Activated naive CD8-positive, alpha-beta T cell (primary cell): ENCODE results near the gene ANAPC10.
"Not testable (repeated sequence)": the region's sequence is repeated elsewhere in the genome, so short reads cannot be mapped to it uniquely, and the experiment has no call there.

ENCODE experiments used
- H3K27ac Mint-ChIP-seq: one replicate; pipeline ENCODE4 v1.8.0; 2021; ENCODE audit warnings: mixed read lengths
- H3K27me3 Mint-ChIP-seq: one replicate; pipeline ENCODE4 v1.8.0; 2021; ENCODE audit warnings: mixed read lengths
- H3K36me3 Mint-ChIP-seq: one replicate; pipeline ENCODE4 v1.8.0; 2021; ENCODE audit warnings: mixed read lengths
- H3K4me1 Mint-ChIP-seq: one replicate; pipeline ENCODE4 v1.8.0; 2021; ENCODE audit warnings: low read depth, mixed read lengths
- H3K4me3 Mint-ChIP-seq: one replicate; pipeline ENCODE4 v1.8.0; 2021; ENCODE audit warnings: mild to moderate bottlenecking, mixed read lengths
- H3K9me3 Mint-ChIP-seq: one replicate; pipeline ENCODE4 v1.8.0; 2021; ENCODE audit warnings: low read depth, mixed read lengths

ANAPC10 gene

GRCh38 chr4:145048817-145049216 lies 49.2 kb downstream of the ANAPC10 start:
- Mint-ChIP-seq H3K27ac (no peak overlapping the region), H3K4me1 (peaks cover 9% of the 10 kb centered on the region), H3K9me3 (no peaks in the 10 kb centered on the region), H3K27me3 (no peaks in the 10 kb centered on the region), H3K36me3 (peaks cover 14% of the 10 kb centered on the region), H3K4me3 (no peak overlapping the region)

GRCh38 chr4:145047151-145047550 lies 50.8 kb downstream of the ANAPC10 start:
- no peaks in the 10 kb centered on the region for H3K9me3 Mint-ChIP-seq
- H3K4me3 Mint-ChIP-seq = no peak overlapping the region
- H3K27ac Mint-ChIP-seq = no peak overlapping the region

GRCh38 chr4:145045180-145045579 lies 52.8 kb downstream of the ANAPC10 start:
- Mint-ChIP-seq H3K4me1 (peaks cover 10% of the 10 kb centered on the region), H3K27ac (no peak overlapping the region), H3K4me3 (no peak overlapping the region), H3K9me3 (no peaks in the 10 kb centered on the region), H3K27me3 (no peaks in the 10 kb centered on the region), H3K36me3 (peaks cover 8% of the 10 kb centered on the region)

More at GRCh38 chr4:145047151-145047550, 50.8 kb downstream of the ANAPC10 start:
- H3K27me3 Mint-ChIP-seq = no peaks in the 10 kb centered on the region
- H3K36me3 Mint-ChIP-seq = peaks cover 14% of the 10 kb centered on the region
- H3K4me1 Mint-ChIP-seq = peaks cover 9% of the 10 kb centered on the region

- Mint-ChIP-seq H3K4me3 (no peak overlapping the region), H3K27me3 (no peaks in the 10 kb centered on the region), H3K36me3 (peaks cover 11% of the 10 kb centered on the region), H3K27ac (no peak overlapping the region), H3K9me3 (no peaks in the 10 kb centered on the region), H3K4me1 (peaks cover 10% of the 10 kb centered on the region)
Observed at GRCh38 chr4:145044341-145044740, 53.7 kb downstream of the ANAPC10 start.

- Mint-ChIP-seq H3K4me3 (no peak overlapping the region), H3K4me1 (peaks cover 10% of the 10 kb centered on the region), H3K36me3 (peaks cover 11% of the 10 kb centered on the region), H3K27me3 (no peaks in the 10 kb centered on the region), H3K9me3 (no peaks in the 10 kb centered on the region), H3K27ac (no peak overlapping the region)
Observed at GRCh38 chr4:145043306-145043705, 54.7 kb downstream of the ANAPC10 start.

- H3K4me1 Mint-ChIP-seq = peaks cover 10% of the 10 kb centered on the region
- no peak overlapping the region for H3K4me3 Mint-ChIP-seq
- H3K9me3 Mint-ChIP-seq = no peaks in the 10 kb centered on the region
- no peaks in the 10 kb centered on the region for H3K27me3 Mint-ChIP-seq
- no peak overlapping the region for H3K27ac Mint-ChIP-seq
- peaks cover 11% of the 10 kb centered on the region for H3K36me3 Mint-ChIP-seq
Observed at GRCh38 chr4:145042601-145043285, 55.3 kb downstream of the ANAPC10 start.

- H3K27me3 Mint-ChIP-seq = no peaks in the 10 kb centered on the region
Observed at GRCh38 chr4:145041378-145041777, 56.6 kb downstream of the ANAPC10 start.

GRCh38 chr4:145035494-145036136 lies 62.4 kb downstream of the ANAPC10 start:
- Mint-ChIP-seq H3K27me3 (no peaks in the 10 kb centered on the region), H3K27ac (no peak overlapping the region), H3K4me1 (no peaks in the 10 kb centered on the region), H3K36me3 (peaks cover 37% of the 10 kb centered on the region), H3K9me3 (peaks cover 5% of the 10 kb centered on the region), H3K4me3 (no peak overlapping the region)

More at GRCh38 chr4:145041378-145041777, 56.6 kb downstream of the ANAPC10 start:
- peaks cover 9% of the 10 kb centered on the region for H3K4me1 Mint-ChIP-seq
- H3K27ac Mint-ChIP-seq = no peak overlapping the region
- no peaks in the 10 kb centered on the region for H3K9me3 Mint-ChIP-seq
- H3K36me3 Mint-ChIP-seq = peaks cover 7% of the 10 kb centered on the region
- no peak overlapping the region for H3K4me3 Mint-ChIP-seq

GRCh38 chr4:145034727-145035211 lies 63.2 kb downstream of the ANAPC10 start:
- H3K27ac Mint-ChIP-seq = no peak overlapping the region
- H3K36me3 Mint-ChIP-seq = peaks cover 36% of the 10 kb centered on the region

GRCh38 chr4:145019346-145019745 lies 78.7 kb downstream of the ANAPC10 start:
- H3K4me3 Mint-ChIP-seq = peak overlapping the region; percentile 33
- peak overlapping the region; percentile 41 for H3K27ac Mint-ChIP-seq
- H3K27me3 Mint-ChIP-seq = no peaks in the 10 kb centered on the region
- H3K4me1 Mint-ChIP-seq = peaks cover 33% of the 10 kb centered on the region
- H3K9me3 Mint-ChIP-seq = peaks cover 11% of the 10 kb centered on the region
- H3K36me3 Mint-ChIP-seq = peaks cover 34% of the 10 kb centered on the region

More at GRCh38 chr4:145034727-145035211, 63.2 kb downstream of the ANAPC10 start:
- Mint-ChIP-seq H3K4me1 (no peaks in the 10 kb centered on the region), H3K4me3 (no peak overlapping the region), H3K27me3 (no peaks in the 10 kb centered on the region), H3K9me3 (peaks cover 5% of the 10 kb centered on the region)

GRCh38 chr4:145014365-145014764 lies 83.6 kb downstream of the ANAPC10 start:
- H3K4me1 Mint-ChIP-seq = peaks cover 21% of the 10 kb centered on the region
- peaks cover 16% of the 10 kb centered on the region for H3K36me3 Mint-ChIP-seq
- H3K27me3 Mint-ChIP-seq = no peaks in the 10 kb centered on the region
- H3K9me3 Mint-ChIP-seq = no peaks in the 10 kb centered on the region
- no peak overlapping the region for H3K4me3 Mint-ChIP-seq
- H3K27ac Mint-ChIP-seq = no peak overlapping the region

GRCh38 chr4:145012841-145013240 lies 85.2 kb downstream of the ANAPC10 start:
- no peak overlapping the region for H3K4me3 Mint-ChIP-seq
- peaks cover 20% of the 10 kb centered on the region for H3K36me3 Mint-ChIP-seq
- H3K27me3 Mint-ChIP-seq = no peaks in the 10 kb centered on the region
- H3K4me1 Mint-ChIP-seq = peaks cover 19% of the 10 kb centered on the region
- H3K27ac Mint-ChIP-seq = no peak overlapping the region
- H3K9me3 Mint-ChIP-seq = no peaks in the 10 kb centered on the region

- peaks cover 23% of the 10 kb centered on the region for H3K4me1 Mint-ChIP-seq
- no peaks in the 10 kb centered on the region for H3K9me3 Mint-ChIP-seq
- peaks cover 26% of the 10 kb centered on the region for H3K36me3 Mint-ChIP-seq
- H3K27me3 Mint-ChIP-seq = no peaks in the 10 kb centered on the region
- H3K4me3 Mint-ChIP-seq = no peak overlapping the region
- H3K27ac Mint-ChIP-seq = no peak overlapping the region
Observed at GRCh38 chr4:145011636-145012035, 86.4 kb downstream of the ANAPC10 start.

- H3K27me3 Mint-ChIP-seq, H3K9me3 Mint-ChIP-seq, H3K4me3 Mint-ChIP-seq, H3K27ac Mint-ChIP-seq: not testable (repeated sequence)
- Mint-ChIP-seq H3K36me3 (peaks cover 29% of the 10 kb centered on the region), H3K4me1 (peaks cover 23% of the 10 kb centered on the region)
Observed at GRCh38 chr4:145010315-145010714, 87.7 kb downstream of the ANAPC10 start.

- Mint-ChIP-seq H3K9me3 (peaks cover 19% of the 10 kb centered on the region), H3K27ac (no peak overlapping the region), H3K27me3 (no peaks in the 10 kb centered on the region), H3K4me1 (peaks cover 8% of the 10 kb centered on the region), H3K4me3 (no peak overlapping the region), H3K36me3 (peaks cover 46% of the 10 kb centered on the region)
Observed at GRCh38 chr4:145003675-145004074, 94.3 kb downstream of the ANAPC10 start.
